K562 (cell line): Measurements from ENCODE around the gene CRACR2B. TPM values are rescaled to one million over a fixed set of nuclear protein-coding genes. Genes with fewer than 3 reads are reported as not detected.

Experiments used
- CBFB ChIP-seq: sonication (generic); formaldehyde crosslinking; IDR thresholded peaks from 2 replicates; pipeline ENCODE4 v1.4.0; 2020; ENCODE audit warnings: mild to moderate bottlenecking, missing genetic modification reagents
- CBX2 ChIP-seq: fragments of 200-600 bp; sonication (generic); IDR thresholded peaks from one replicate; pipeline ENCODE4 v1.6.1; 2012; ENCODE audit warnings: mild to moderate bottlenecking, low read length, inconsistent platforms; ENCODE audit not compliant: insufficient read depth, poor library complexity, severe bottlenecking
- CCNT2 ChIP-seq: IDR thresholded peaks from 2 replicates; pipeline ENCODE4 v1.6.1; 2011; ENCODE audit warnings: borderline replicate concordance, low read depth, mild to moderate bottlenecking, moderate library complexity, mixed read lengths, low read length; ENCODE audit not compliant: insufficient read length; ENCODE audit errors: extremely low read depth
- EP300 ChIP-seq: IDR thresholded peaks from 2 replicates; pipeline ENCODE4 v1.6.1; 2012; ENCODE audit warnings: low read length, improper control_type of control experiment
- ETS1 ChIP-seq: conservative IDR thresholded peaks from 2 replicates; pipeline ENCODE4 v1.6.1; 2011; ENCODE audit warnings: low read depth, mild to moderate bottlenecking, low read length; ENCODE audit not compliant: control insufficient read depth
- GABPB2 ChIP-seq: fragments of 250-450 bp; sonication (Bioruptor Pico); conservative IDR thresholded peaks from 2 replicates; pipeline ENCODE4 v1.5.1; 2021; ENCODE audit warnings: mild to moderate bottlenecking
- HIVEP1 ChIP-seq: fragments of 250-450 bp; sonication (Bioruptor Pico); IDR thresholded peaks from 2 replicates; pipeline ENCODE4 v1.4.0; 2020; ENCODE audit warnings: mild to moderate bottlenecking
- HNRNPUL1 ChIP-seq: fragments of 200-400 bp; formaldehyde crosslinking; IDR thresholded peaks from 2 replicates; pipeline ENCODE4 v1.6.1; 2017; ENCODE audit warnings: low read length
- HSF4 ChIP-seq: fragments of 250-450 bp; sonication (Bioruptor Pico); IDR thresholded peaks from 2 replicates; pipeline ENCODE4 v2.1.2; 2022; ENCODE audit warnings: mild to moderate bottlenecking, moderate library complexity, borderline replicate concordance
- IRF2 ChIP-seq: sonication (generic); formaldehyde crosslinking; IDR thresholded peaks from 2 replicates; pipeline ENCODE4 v1.8.1; 2022; ENCODE audit warnings: mild to moderate bottlenecking, missing genetic modification reagents
- MTA2 ChIP-seq: fragments of 450-650 bp; IDR thresholded peaks from 2 replicates; pipeline ENCODE4 v1.6.1; 2016; ENCODE audit warnings: low read depth
- RNF2 ChIP-seq: sonication (generic); IDR thresholded peaks from 2 replicates; pipeline ENCODE4 v1.6.1; 2016
- ZKSCAN3 ChIP-seq: fragments of 250-450 bp; sonication (Bioruptor Pico); IDR thresholded peaks from 2 replicates; pipeline ENCODE4 v1.4.0; 2020
- ZNF140 ChIP-seq: fragments of 250-450 bp; sonication (Bioruptor Pico); IDR thresholded peaks from 2 replicates; pipeline ENCODE4 v1.8.0; 2021; ENCODE audit warnings: moderate library complexity, mild to moderate bottlenecking, inconsistent platforms
- ZNF143 ChIP-seq: sonication (generic); formaldehyde crosslinking; IDR thresholded peaks from 2 replicates; pipeline ENCODE4 v1.9.0; 2022; ENCODE audit warnings: mild to moderate bottlenecking, missing genetic modification reagents
- ZNF561 ChIP-seq: fragments of 450-650 bp; formaldehyde crosslinking; conservative IDR thresholded peaks from 2 replicates; pipeline ENCODE4 v1.4.0; 2020; ENCODE audit warnings: mild to moderate bottlenecking, moderate library complexity
- polyA plus RNA-seq, 8 experiments: library from polyadenylated mRNA; depleted of rRNA in 4 of 8; stranded (reverse) in 5 of 8; unstranded in 3 of 8; fragments of >200 nt; fragmentation: Nextera tagmentation in 2 of 8; fragmentation: Illumina TruSeq in 1 of 8; extraction: Ambion mirVana in 2 of 8; extraction: Trizol in 1 of 8; gene quantifications; 2 replicates each; pipeline versions ENCODE4 v1.2.1 to v1.2.3, GENCODE V29; 2011 to 2014; ENCODE audit warnings: inconsistent platforms in 1 of 8, missing spikeins in 1 of 8
- total RNA-seq, 7 experiments: library from RNA; depleted of rRNA in 6 of 7; stranded (reverse); fragments of >200 nt in 6 of 7; fragmentation: Illumina TruSeq in 2 of 7; extraction: Trizol in 2 of 7; gene quantifications; 2 replicates each; pipeline versions ENCODE4 v1.2.1 to v1.2.3, GENCODE V29; 2011 to 2021; ENCODE audit warnings: low replicate concordance in 1 of 7
- TF ChIP-seq, protein P1 (sequence below): fragments of 450-650 bp; IDR thresholded peaks from 2 replicates; pipeline ENCODE4 v1.6.1; 2017; ENCODE audit warnings: antibody characterized with exemption, mild to moderate bottlenecking
- TF ChIP-seq, protein P2 (sequence below): sonication (generic); formaldehyde crosslinking; IDR thresholded peaks from 2 replicates; pipeline ENCODE4 v1.8.1; 2023; ENCODE audit warnings: mild to moderate bottlenecking, missing genetic modification reagents
- TF ChIP-seq, protein P3 (sequence below): fragments of 250-450 bp; sonication (Bioruptor Pico); IDR thresholded peaks from 2 replicates; pipeline ENCODE4 v1.8.0; 2021; ENCODE audit warnings: mild to moderate bottlenecking, moderate library complexity

The CRACR2B gene
- total and polyA plus RNA-seq, 9 of the 15 experiments (the other 6 are each of a cell fraction or from before 2014, with no cell fraction given): 0.10 to 51.0 (median 6.0) TPM

GRCh38 chr11:875769-876301 is 48.1 kb downstream of the CRACR2B start (continued):
- TF ChIP-seq, protein P1, sequence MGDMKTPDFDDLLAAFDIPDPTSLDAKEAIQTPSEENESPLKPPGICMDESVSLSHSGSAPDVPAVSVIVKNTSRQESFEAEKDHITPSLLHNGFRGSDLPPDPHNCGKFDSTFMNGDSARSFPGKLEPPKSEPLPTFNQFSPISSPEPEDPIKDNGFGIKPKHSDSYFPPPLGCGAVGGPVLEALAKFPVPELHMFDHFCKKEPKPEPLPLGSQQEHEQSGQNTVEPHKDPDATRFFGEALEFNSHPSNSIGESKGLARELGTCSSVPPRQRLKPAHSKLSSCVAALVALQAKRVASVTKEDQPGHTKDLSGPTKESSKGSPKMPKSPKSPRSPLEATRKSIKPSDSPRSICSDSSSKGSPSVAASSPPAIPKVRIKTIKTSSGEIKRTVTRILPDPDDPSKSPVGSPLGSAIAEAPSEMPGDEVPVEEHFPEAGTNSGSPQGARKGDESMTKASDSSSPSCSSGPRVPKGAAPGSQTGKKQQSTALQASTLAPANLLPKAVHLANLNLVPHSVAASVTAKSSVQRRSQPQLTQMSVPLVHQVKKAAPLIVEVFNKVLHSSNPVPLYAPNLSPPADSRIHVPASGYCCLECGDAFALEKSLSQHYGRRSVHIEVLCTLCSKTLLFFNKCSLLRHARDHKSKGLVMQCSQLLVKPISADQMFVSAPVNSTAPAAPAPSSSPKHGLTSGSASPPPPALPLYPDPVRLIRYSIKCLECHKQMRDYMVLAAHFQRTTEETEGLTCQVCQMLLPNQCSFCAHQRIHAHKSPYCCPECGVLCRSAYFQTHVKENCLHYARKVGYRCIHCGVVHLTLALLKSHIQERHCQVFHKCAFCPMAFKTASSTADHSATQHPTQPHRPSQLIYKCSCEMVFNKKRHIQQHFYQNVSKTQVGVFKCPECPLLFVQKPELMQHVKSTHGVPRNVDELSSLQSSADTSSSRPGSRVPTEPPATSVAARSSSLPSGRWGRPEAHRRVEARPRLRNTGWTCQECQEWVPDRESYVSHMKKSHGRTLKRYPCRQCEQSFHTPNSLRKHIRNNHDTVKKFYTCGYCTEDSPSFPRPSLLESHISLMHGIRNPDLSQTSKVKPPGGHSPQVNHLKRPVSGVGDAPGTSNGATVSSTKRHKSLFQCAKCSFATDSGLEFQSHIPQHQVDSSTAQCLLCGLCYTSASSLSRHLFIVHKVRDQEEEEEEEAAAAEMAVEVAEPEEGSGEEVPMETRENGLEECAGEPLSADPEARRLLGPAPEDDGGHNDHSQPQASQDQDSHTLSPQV: peak; percentile 75; the same call in 1 of the 2 replicates
- no peak for TF ChIP-seq HIVEP1 (CRISPR knock-in tag)
- TF ChIP-seq HSF4: no peak
- peak; percentile 81 for TF ChIP-seq EP300
- peak; percentile 58; the same call in 1 of the 2 replicates for TF ChIP-seq RNF2
- no peak for TF ChIP-seq CBX2
- TF ChIP-seq ZNF143 (CRISPR knock-in tag): no peak
- TF ChIP-seq MTA2: peak; percentile 91
- TF ChIP-seq ZNF140 (CRISPR knock-in tag): no peak
- no peak for TF ChIP-seq GABPB2 (CRISPR knock-in tag)
- TF ChIP-seq ETS1: 0 out of 2 replicates have a peak, but pooled peaks have one; percentile 48
- TF ChIP-seq, protein P2, sequence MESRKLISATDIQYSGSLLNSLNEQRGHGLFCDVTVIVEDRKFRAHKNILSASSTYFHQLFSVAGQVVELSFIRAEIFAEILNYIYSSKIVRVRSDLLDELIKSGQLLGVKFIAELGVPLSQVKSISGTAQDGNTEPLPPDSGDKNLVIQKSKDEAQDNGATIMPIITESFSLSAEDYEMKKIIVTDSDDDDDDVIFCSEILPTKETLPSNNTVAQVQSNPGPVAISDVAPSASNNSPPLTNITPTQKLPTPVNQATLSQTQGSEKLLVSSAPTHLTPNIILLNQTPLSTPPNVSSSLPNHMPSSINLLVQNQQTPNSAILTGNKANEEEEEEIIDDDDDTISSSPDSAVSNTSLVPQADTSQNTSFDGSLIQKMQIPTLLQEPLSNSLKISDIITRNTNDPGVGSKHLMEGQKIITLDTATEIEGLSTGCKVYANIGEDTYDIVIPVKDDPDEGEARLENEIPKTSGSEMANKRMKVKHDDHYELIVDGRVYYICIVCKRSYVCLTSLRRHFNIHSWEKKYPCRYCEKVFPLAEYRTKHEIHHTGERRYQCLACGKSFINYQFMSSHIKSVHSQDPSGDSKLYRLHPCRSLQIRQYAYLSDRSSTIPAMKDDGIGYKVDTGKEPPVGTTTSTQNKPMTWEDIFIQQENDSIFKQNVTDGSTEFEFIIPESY (CRISPR knock-in tag): no peak
- no peak for TF ChIP-seq ZKSCAN3 (CRISPR knock-in tag)
- TF ChIP-seq CCNT2: peak; percentile 85
- no peak for TF ChIP-seq ZNF561
- TF ChIP-seq, protein P3, sequence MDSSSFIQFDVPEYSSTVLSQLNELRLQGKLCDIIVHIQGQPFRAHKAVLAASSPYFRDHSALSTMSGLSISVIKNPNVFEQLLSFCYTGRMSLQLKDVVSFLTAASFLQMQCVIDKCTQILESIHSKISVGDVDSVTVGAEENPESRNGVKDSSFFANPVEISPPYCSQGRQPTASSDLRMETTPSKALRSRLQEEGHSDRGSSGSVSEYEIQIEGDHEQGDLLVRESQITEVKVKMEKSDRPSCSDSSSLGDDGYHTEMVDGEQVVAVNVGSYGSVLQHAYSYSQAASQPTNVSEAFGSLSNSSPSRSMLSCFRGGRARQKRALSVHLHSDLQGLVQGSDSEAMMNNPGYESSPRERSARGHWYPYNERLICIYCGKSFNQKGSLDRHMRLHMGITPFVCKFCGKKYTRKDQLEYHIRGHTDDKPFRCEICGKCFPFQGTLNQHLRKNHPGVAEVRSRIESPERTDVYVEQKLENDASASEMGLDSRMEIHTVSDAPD (CRISPR knock-in tag): no peak
- no peak for TF ChIP-seq CBFB
- no peak for TF ChIP-seq HNRNPUL1
- TF ChIP-seq IRF2: no peak
